ENCODE measurements around the gene POLR3E. TPM values are rescaled to one million over a fixed set of nuclear protein-coding genes. Genes with fewer than 3 reads are reported as not detected.
A peak's percentile ranks its signal among the peaks of the same experiment; 100 is the strongest.

The POLR3E gene
- total and polyA plus RNA-seq, 7 experiments from 2014 or later, result 11.8 to 232 (median 107) TPM

DNA sequence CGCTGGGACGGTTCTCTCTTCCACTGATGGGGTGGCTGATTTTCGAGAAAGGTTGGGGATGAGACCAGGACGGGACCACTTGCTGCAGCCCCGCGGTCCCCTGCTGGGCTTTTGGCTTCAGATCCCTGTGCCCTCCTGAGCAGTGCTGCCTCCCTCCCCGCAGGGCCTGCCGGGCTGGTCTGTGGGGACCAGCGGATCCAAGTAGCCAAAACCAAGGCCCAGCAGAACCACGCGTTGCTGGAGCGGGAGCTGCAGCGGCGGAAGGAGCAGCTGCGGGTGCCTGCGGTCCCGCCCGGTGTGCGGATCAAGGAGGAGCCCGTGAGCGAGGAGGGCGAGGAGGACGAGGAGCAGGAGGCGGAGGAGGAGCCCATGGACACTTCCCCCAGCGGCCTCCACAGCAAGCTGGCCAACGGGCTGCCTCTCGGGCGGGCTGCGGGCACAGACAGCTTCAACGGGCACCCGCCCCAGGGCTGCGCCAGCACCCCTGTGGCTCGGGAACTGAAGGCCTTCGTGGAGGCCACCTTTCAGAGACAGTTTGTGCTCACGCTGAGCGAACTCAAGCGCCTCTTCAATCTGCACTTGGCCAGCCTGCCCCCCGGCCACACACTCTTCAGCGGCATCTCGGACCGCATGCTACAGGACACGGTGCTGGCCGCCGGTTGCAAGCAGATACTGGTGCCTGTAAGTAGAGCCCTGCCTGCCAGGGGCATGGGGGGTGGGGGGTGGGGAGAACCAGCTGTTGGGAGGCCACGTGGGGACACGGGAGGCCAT, 28.6 kb downstream of the POLR3E start:
- DNase-seq, result no peak
- H3K27ac ChIP-seq (ENCODE audit: low read depth, low read length), result no peak overlapping the region
- no peaks in the 10 kb centered on the region for H3K9me3 ChIP-seq (ENCODE audit: control insufficient read depth in 2 of 3, low read length in 3 of 3)
- H3K4me3 Mint-ChIP-seq, result no peak overlapping the region
- H3K27me3 ChIP-seq (ENCODE audit: control insufficient read depth in 2 of 2, insufficient read depth in 2 of 2, low read length in 2 of 2), result no peaks in the 10 kb centered on the region
- intact Hi-C loops (cut with micrococcal nuclease), result loop anchor here in 1 of 2 donors (10.0 kb wide), 1 partner anchor 1021 kb away; no protein-coding TSS in a partner anchor
- H3K9me3 Mint-ChIP-seq, result no peaks in the 10 kb centered on the region
- H3K4me1 Mint-ChIP-seq, result peaks cover 6 to 18% (median 15%) of the 10 kb centered on the region in 7 donors
- H3K27ac Mint-ChIP-seq, result peak overlapping the region in 1 of 9 donors; percentile 46
- H3K36me3 Mint-ChIP-seq, result peaks cover 0 to 45% (median 13%) of the 10 kb centered on the region in 5 donors
- H3K36me3 ChIP-seq (ENCODE audit: control insufficient read depth in 2 of 3, insufficient read depth in 3 of 3, low read length in 3 of 3), result peaks cover 3 to 92% (median 42%) of the 10 kb centered on the region in 3 experiments
- H3K4me1 ChIP-seq (ENCODE audit: control insufficient read depth in 2 of 2, insufficient read depth in 2 of 2, low read length in 2 of 2), result no peaks in the 10 kb centered on the region
- no peak overlapping the region for H3K4me3 ChIP-seq (ENCODE audit: low read length)
- no peak for ATAC-seq
- POLR2A ChIA-PET, result interaction anchor here (2.1 kb wide), 1 partner anchor 48 kb away, joined by 7 read pairs; no protein-coding TSS in a partner anchor
- H3K27me3 Mint-ChIP-seq, result no peaks in the 10 kb centered on the region
- CTCF ChIA-PET, result no interaction called here

DNA sequence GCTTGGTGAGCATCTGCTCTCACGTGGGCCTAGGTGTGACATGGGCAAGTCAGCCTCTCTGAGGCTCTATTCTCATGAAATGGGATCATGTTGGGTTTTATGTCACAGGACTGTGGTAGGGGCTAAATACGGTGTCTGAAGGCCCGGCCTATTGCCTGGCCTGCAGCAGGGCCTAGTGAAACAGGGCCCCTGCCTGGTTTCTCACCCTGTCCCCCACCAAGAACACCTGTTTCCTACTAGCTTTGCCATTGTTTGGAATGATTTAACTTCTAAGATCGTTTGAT, 29.1 kb downstream of the POLR3E start:
- ATAC-seq (no peak), DNase-seq (no peak)
- Mint-ChIP-seq H3K36me3 (peaks cover 0 to 42% (median 12%) of the 10 kb centered on the region in 5 donors), H3K4me1 (peaks cover 2 to 16% (median 10%) of the 10 kb centered on the region in 7 donors), H3K9me3 (no peaks in the 10 kb centered on the region), H3K4me3 (no peak overlapping the region), H3K27me3 (no peaks in the 10 kb centered on the region), H3K27ac (peak overlapping the region in 2 of 9 donors; percentile 6 to 17)
- CTCF ChIA-PET, result no interaction called here
- no peaks in the 10 kb centered on the region for H3K27me3 ChIP-seq (ENCODE audit: control insufficient read depth in 2 of 2, insufficient read depth in 2 of 2, low read length in 2 of 2)
- no peak overlapping the region for H3K4me3 ChIP-seq (ENCODE audit: low read length)
- H3K9me3 ChIP-seq (ENCODE audit: control insufficient read depth in 2 of 3, low read length in 3 of 3), result no peaks in the 10 kb centered on the region
- no peak overlapping the region for H3K27ac ChIP-seq (ENCODE audit: low read depth, low read length)
- peaks cover 0 to 88% (median 42%) of the 10 kb centered on the region in 3 experiments for H3K36me3 ChIP-seq (ENCODE audit: control insufficient read depth in 2 of 3, insufficient read depth in 3 of 3, low read length in 3 of 3)
- no peaks in the 10 kb centered on the region for H3K4me1 ChIP-seq (ENCODE audit: control insufficient read depth in 2 of 2, insufficient read depth in 2 of 2, low read length in 2 of 2)
- POLR2A ChIA-PET, result interaction anchor here (2.1 kb wide), 1 partner anchor 47 kb away, joined by 7 read pairs; no protein-coding TSS in a partner anchor
- intact Hi-C loops (cut with micrococcal nuclease), result loop anchor here in 1 of 2 donors (10.0 kb wide), 1 partner anchor 1022 kb away; no protein-coding TSS in a partner anchor

- Histone ChIP-seq H3K27me3 (ENCODE audit: control insufficient read depth in 2 of 2, insufficient read depth in 2 of 2, low read length in 2 of 2) (no peaks in the 10 kb centered on the region), H3K4me3 (ENCODE audit: low read length) (no peak overlapping the region), H3K27ac (ENCODE audit: low read depth, low read length) (peak overlapping the region; percentile 15), H3K36me3 (ENCODE audit: control insufficient read depth in 2 of 3, insufficient read depth in 3 of 3, low read length in 3 of 3) (peaks cover 0 to 87% (median 42%) of the 10 kb centered on the region in 3 experiments), H3K4me1 (ENCODE audit: control insufficient read depth in 2 of 2, insufficient read depth in 2 of 2, low read length in 2 of 2) (no peaks in the 10 kb centered on the region), H3K9me3 (ENCODE audit: control insufficient read depth in 2 of 3, low read length in 3 of 3) (no peaks in the 10 kb centered on the region)
- H3K4me1 Mint-ChIP-seq, result peaks cover 0 to 20% (median 14%) of the 10 kb centered on the region in 7 donors
- H3K9me3 Mint-ChIP-seq, result no peaks in the 10 kb centered on the region
- POLR2A ChIA-PET, result interaction anchor here (2.1 kb wide), 1 partner anchor 47 kb away, joined by 7 read pairs; no protein-coding TSS in a partner anchor
- intact Hi-C loops (cut with micrococcal nuclease), result loop anchor here in 1 of 2 donors (10.0 kb wide), 1 partner anchor 1022 kb away; no protein-coding TSS in a partner anchor
- ATAC-seq (no peak), DNase-seq (no peak)
- H3K27ac Mint-ChIP-seq, result peak overlapping the region in 6 of 9 donors; percentile 27 to 73 (median 60)
- H3K27me3 Mint-ChIP-seq, result no peaks in the 10 kb centered on the region
- H3K36me3 Mint-ChIP-seq, result peaks cover 0 to 47% (median 16%) of the 10 kb centered on the region in 5 donors
- CTCF ChIA-PET, result no interaction called here
- H3K4me3 Mint-ChIP-seq, result no peak overlapping the region
These were observed 29.7 kb downstream of the POLR3E start for GRCh38 chr16:22326771-22327445.

- DNase-seq (no peak), ATAC-seq (no peak)
- H3K27me3 Mint-ChIP-seq, result no peaks in the 10 kb centered on the region
- intact Hi-C loops (cut with micrococcal nuclease), result loop anchor here in 1 of 2 donors (10.0 kb wide), 1 partner anchor 1023 kb away; no protein-coding TSS in a partner anchor
- peaks cover 0 to 87% (median 42%) of the 10 kb centered on the region in 3 experiments for H3K36me3 ChIP-seq (ENCODE audit: control insufficient read depth in 2 of 3, insufficient read depth in 3 of 3, low read length in 3 of 3)
- peak overlapping the region in 7 of 9 donors; percentile 33 to 73 (median 59) for H3K27ac Mint-ChIP-seq
- POLR2A ChIA-PET, result no interaction called here
- no peaks in the 10 kb centered on the region for H3K4me1 ChIP-seq (ENCODE audit: control insufficient read depth in 2 of 2, insufficient read depth in 2 of 2, low read length in 2 of 2)
- H3K27ac ChIP-seq (ENCODE audit: low read depth, low read length), result peak overlapping the region; percentile 15
- no peak overlapping the region for H3K4me3 ChIP-seq (ENCODE audit: low read length)
- H3K4me3 Mint-ChIP-seq, result peak overlapping the region in 1 of 10 donors; percentile 29
- no peaks in the 10 kb centered on the region for H3K9me3 ChIP-seq (ENCODE audit: control insufficient read depth in 2 of 3, low read length in 3 of 3)
- no peaks in the 10 kb centered on the region for H3K9me3 Mint-ChIP-seq
- peaks cover 2 to 52% (median 21%) of the 10 kb centered on the region in 5 donors for H3K36me3 Mint-ChIP-seq
- peaks cover 0 to 20% (median 14%) of the 10 kb centered on the region in 7 donors for H3K4me1 Mint-ChIP-seq
- no peaks in the 10 kb centered on the region for H3K27me3 ChIP-seq (ENCODE audit: control insufficient read depth in 2 of 2, insufficient read depth in 2 of 2, low read length in 2 of 2)
- CTCF ChIA-PET, result no interaction called here
These were observed 30.2 kb downstream of the POLR3E start for GRCh38 chr16:22327446-22327775.

GRCh38 chr16:22328081-22328725, 31.0 kb downstream of the POLR3E start:
- Histone ChIP-seq H3K36me3 (ENCODE audit: control insufficient read depth in 2 of 3, insufficient read depth in 3 of 3, low read length in 3 of 3) (peaks cover 0 to 85% (median 35%) of the 10 kb centered on the region in 3 experiments), H3K27me3 (ENCODE audit: control insufficient read depth in 2 of 2, insufficient read depth in 2 of 2, low read length in 2 of 2) (no peaks in the 10 kb centered on the region), H3K4me1 (ENCODE audit: control insufficient read depth in 2 of 2, insufficient read depth in 2 of 2, low read length in 2 of 2) (no peaks in the 10 kb centered on the region), H3K9me3 (ENCODE audit: control insufficient read depth in 2 of 3, low read length in 3 of 3) (no peaks in the 10 kb centered on the region), H3K27ac (ENCODE audit: low read depth, low read length) (no peak overlapping the region), H3K4me3 (ENCODE audit: low read length) (no peak overlapping the region)
- Mint-ChIP-seq H3K4me1 (peaks cover 0 to 20% (median 14%) of the 10 kb centered on the region in 7 donors), H3K27me3 (no peaks in the 10 kb centered on the region), H3K36me3 (peaks cover 4 to 56% (median 25%) of the 10 kb centered on the region in 5 donors), H3K4me3 (no peak overlapping the region), H3K9me3 (no peaks in the 10 kb centered on the region), H3K27ac (peak overlapping the region in 4 of 9 donors; percentile 41 to 73 (median 60))
- CTCF ChIA-PET, result no interaction called here
- intact Hi-C loops (cut with micrococcal nuclease), result loop anchor here in 1 of 2 donors (10.0 kb wide), 1 partner anchor 1023 kb away; no protein-coding TSS in a partner anchor
- no peak for ATAC-seq
- POLR2A ChIA-PET, result interaction anchor here (1.2 kb wide), 1 partner anchor 8 kb away, joined by 3 read pairs; no protein-coding TSS in a partner anchor
- no peak for DNase-seq

DNA sequence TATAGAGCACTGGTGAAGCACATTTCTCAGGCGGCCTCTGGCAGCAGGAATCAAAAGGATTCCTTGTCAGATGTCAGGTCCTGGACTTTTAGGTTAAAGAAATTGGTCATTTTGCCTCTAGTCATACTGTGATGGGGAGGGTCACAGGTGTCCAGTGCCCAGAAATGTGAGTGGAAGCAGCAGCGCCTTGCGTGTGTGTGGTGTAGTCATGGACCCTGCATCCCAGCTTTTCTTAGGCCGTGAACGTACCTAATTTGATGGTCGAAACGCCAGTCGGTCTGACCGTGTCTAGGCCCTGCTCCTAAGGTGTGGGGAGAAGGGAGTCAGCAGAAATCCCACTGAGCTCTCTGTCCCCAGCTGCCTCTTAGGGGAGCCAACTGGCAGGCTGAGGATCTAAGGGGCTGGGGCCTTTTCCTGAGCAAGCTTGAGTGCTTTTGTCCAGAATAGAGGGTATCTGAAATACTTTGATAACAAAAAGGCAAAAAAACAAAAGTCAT, 32.0 kb downstream of the POLR3E start:
- DNase-seq, result no peak
- H3K4me3 ChIP-seq (ENCODE audit: low read length), result no peak overlapping the region
- Mint-ChIP-seq H3K4me1 (peaks cover 3 to 25% (median 14%) of the 10 kb centered on the region in 7 donors), H3K36me3 (peaks cover 6 to 58% (median 35%) of the 10 kb centered on the region in 5 donors), H3K27me3 (no peaks in the 10 kb centered on the region), H3K27ac (peak overlapping the region in 7 of 9 donors; percentile 38 to 83 (median 59)), H3K4me3 (no peak overlapping the region), H3K9me3 (peaks cover 0 to under 1% (median 0%) of the 10 kb centered on the region in 11 donors)
- no peak for ATAC-seq
- intact Hi-C loops (cut with micrococcal nuclease), result loop anchor here in 1 of 2 donors (10.0 kb wide), 1 partner anchor 1024 kb away; no protein-coding TSS in a partner anchor
- peaks cover 9 to 85% (median 32%) of the 10 kb centered on the region in 3 experiments for H3K36me3 ChIP-seq (ENCODE audit: control insufficient read depth in 2 of 3, insufficient read depth in 3 of 3, low read length in 3 of 3)
- ChIA-PET POLR2A (interaction anchor here (1.0 to 1.7 kb wide), 4 partner anchors 9 to 46 kb away, joined by 3 to 11 read pairs (median 3); no protein-coding TSS in a partner anchor), CTCF (no interaction called here)
- no peaks in the 10 kb centered on the region for H3K27me3 ChIP-seq (ENCODE audit: control insufficient read depth in 2 of 2, insufficient read depth in 2 of 2, low read length in 2 of 2)
- H3K27ac ChIP-seq (ENCODE audit: low read depth, low read length), result no peak overlapping the region
- no peaks in the 10 kb centered on the region for H3K9me3 ChIP-seq (ENCODE audit: control insufficient read depth in 2 of 3, low read length in 3 of 3)
- no peaks in the 10 kb centered on the region for H3K4me1 ChIP-seq (ENCODE audit: control insufficient read depth in 2 of 2, insufficient read depth in 2 of 2, low read length in 2 of 2)

Data from naive thymus-derived CD4-positive, alpha-beta T cell (primary cell).